Sigmoid colon (tissue), 4 donors: Measurements from ENCODE around the gene NPIPB2.

Experiments
- EP300 ChIP-seq, 4 donors: sonication (generic); formaldehyde crosslinking; IDR thresholded peaks; one replicate each; pipeline ENCODE4 v1.6.1; 2017; ENCODE audit warnings: antibody characterized with exemption in 4 of 4
- POLR2A ChIP-seq, 2 donors: fragments of 450-650 bp; IDR thresholded peaks; one replicate each; pipeline ENCODE4 v1.6.1; 2016; ENCODE audit warnings: antibody characterized with exemption in 2 of 2, mild to moderate bottlenecking in 2 of 2, moderate library complexity in 2 of 2
- POLR2AphosphoS5 ChIP-seq, 4 donors: sonication (generic); formaldehyde crosslinking; IDR thresholded peaks; one replicate each; pipeline ENCODE4 v1.6.1; 2017; ENCODE audit warnings: antibody characterized with exemption in 4 of 4
- TF ChIP-seq, protein P1 (sequence below), 4 experiments: fragments of 450-650 bp in 3 of 4; fragments of 200-600 bp in 1 of 4; IDR thresholded peaks; one replicate each; pipeline ENCODE4 v1.5.1; 2016 to 2019; ENCODE audit warnings: antibody characterized with exemption in 4 of 4, mild to moderate bottlenecking in 3 of 4, moderate library complexity in 2 of 4

DNA sequence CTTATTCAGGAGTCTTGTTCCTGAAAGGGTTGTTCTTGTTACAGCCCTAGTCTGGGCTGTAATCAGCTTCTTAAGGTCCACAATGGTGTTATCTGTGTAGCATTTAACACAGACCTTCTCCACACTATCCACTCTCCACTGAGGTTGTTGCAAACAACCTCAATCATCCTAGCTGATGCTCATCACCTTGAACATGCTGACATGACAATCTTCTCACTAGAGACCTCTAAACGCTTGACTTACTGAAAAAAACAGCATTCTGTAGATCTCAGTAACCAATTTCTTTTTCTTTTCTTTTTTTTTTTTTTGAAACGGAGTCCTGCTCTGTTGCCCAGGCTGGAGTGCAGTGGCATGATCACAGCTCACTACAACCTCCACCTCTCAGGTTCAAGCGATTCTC is 26.7 kb upstream of the NPIPB2 start:
- TF ChIP-seq, protein P1, sequence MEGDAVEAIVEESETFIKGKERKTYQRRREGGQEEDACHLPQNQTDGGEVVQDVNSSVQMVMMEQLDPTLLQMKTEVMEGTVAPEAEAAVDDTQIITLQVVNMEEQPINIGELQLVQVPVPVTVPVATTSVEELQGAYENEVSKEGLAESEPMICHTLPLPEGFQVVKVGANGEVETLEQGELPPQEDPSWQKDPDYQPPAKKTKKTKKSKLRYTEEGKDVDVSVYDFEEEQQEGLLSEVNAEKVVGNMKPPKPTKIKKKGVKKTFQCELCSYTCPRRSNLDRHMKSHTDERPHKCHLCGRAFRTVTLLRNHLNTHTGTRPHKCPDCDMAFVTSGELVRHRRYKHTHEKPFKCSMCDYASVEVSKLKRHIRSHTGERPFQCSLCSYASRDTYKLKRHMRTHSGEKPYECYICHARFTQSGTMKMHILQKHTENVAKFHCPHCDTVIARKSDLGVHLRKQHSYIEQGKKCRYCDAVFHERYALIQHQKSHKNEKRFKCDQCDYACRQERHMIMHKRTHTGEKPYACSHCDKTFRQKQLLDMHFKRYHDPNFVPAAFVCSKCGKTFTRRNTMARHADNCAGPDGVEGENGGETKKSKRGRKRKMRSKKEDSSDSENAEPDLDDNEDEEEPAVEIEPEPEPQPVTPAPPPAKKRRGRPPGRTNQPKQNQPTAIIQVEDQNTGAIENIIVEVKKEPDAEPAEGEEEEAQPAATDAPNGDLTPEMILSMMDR (IDR thresholded peaks at IDR 0.05), result no peak
- TF ChIP-seq EP300 (IDR thresholded peaks at IDR 0.05) (no peak), POLR2A (IDR thresholded peaks at IDR 0.05) (no peak), POLR2AphosphoS5 (IDR thresholded peaks at IDR 0.05) (no peak)
